Fibroblast of villous mesenchyme (primary cell): ENCODE data around the gene PRDM16. TPM values are rescaled to one million over a fixed set of nuclear protein-coding genes. Genes with fewer than 3 reads are reported as not detected.
A peak's percentile ranks its signal among the peaks of the same experiment; 100 is the strongest.

Source experiments
- DNase-seq: peaks from one replicate; pipeline ENCODE4 v3.0.0-alpha.2; 2010; ENCODE audit warnings: low read depth
- H3K4me3 ChIP-seq: 2 replicates; pipeline ENCODE4 v1.5.1; 2011; ENCODE audit warnings: low read depth, mild to moderate bottlenecking, low read length
- total RNA-seq: library from RNA; depleted of rRNA; stranded (reverse); fragments of >200 nt; gene quantifications from 2 replicates; pipeline ENCODE4 v1.2.3, GENCODE V29; 2012
- TF ChIP-seq, protein P1 (sequence below): IDR thresholded peaks from 2 replicates; pipeline ENCODE4 v1.5.1; 2012; ENCODE audit warnings: low read depth, mild to moderate bottlenecking, low read length; ENCODE audit not compliant: insufficient read depth

PRDM16 gene
- total RNA-seq, 1 donor: 1.7 TPM

DNA sequence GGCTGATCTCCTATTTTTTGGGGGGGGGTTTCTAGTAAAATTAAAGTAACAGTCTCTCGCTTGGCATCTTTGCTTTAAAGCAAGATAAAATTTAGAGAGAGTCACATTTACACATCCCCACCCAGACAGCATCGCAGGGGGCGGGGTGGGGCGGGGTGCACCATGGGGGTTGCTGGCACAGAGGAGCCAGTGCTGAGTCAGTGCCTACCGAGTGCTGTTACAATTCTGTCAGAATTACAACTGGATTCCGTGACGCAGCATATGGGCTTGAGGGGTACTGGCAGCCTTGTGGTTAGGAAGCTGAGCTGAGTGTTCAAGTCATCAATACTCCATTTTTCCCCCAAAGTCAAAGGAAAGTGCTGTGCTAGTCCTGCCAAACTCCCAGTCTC lies 175.9 kb downstream of the PRDM16 start:
- DNase-seq: no peak
- TF ChIP-seq, protein P1, sequence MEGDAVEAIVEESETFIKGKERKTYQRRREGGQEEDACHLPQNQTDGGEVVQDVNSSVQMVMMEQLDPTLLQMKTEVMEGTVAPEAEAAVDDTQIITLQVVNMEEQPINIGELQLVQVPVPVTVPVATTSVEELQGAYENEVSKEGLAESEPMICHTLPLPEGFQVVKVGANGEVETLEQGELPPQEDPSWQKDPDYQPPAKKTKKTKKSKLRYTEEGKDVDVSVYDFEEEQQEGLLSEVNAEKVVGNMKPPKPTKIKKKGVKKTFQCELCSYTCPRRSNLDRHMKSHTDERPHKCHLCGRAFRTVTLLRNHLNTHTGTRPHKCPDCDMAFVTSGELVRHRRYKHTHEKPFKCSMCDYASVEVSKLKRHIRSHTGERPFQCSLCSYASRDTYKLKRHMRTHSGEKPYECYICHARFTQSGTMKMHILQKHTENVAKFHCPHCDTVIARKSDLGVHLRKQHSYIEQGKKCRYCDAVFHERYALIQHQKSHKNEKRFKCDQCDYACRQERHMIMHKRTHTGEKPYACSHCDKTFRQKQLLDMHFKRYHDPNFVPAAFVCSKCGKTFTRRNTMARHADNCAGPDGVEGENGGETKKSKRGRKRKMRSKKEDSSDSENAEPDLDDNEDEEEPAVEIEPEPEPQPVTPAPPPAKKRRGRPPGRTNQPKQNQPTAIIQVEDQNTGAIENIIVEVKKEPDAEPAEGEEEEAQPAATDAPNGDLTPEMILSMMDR: no peak
- no peak overlapping the region for H3K4me3 ChIP-seq

DNA sequence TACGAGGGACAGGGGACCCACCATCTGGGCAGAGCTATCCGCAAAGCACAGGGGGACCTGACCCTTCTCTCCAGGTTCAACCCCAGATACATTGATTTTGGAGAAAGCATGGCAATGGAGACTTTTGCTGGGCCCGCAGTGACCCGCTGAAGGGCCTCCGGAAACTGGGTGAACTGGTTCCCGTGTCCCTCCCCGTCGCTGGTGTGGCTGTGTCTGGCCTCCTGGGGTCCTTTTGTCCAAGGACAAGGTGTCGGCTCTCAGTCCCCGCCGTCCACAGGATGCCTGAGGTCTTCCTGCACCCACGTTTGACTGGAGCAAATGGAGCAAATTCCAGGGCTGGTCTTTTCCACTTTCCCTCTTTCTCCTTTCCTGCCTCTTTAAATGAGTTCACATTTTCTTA lies 176.3 kb downstream of the PRDM16 start:
- no peak overlapping the region for H3K4me3 ChIP-seq
- TF ChIP-seq, protein P1: no peak
- no peak for DNase-seq

DNA sequence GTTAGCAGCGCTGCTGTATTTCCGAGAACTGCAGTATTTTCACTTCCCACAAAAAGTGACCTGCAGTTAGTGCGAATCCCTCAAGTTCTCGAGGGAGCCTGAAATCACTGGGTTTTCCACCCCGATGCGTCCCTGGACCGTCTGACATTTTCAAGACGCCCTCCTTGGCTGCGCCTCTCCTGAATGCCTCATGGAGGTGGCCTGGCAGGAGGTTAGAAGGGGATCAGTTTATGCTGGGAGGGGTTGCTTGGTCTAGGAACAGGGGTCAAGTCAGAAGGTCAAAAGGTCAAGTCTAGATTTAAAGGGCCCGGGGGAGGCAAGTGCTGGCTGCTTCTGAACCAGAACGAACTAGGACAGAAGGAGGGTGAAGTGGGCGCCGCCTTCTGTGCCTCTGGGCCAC lies 176.8 kb downstream of the PRDM16 start:
- no peak overlapping the region for H3K4me3 ChIP-seq
- no peak for DNase-seq
- TF ChIP-seq, protein P1: no peak

GRCh38 chr1:3246251-3246650 lies 177.2 kb downstream of the PRDM16 start:
- no peak overlapping the region for H3K4me3 ChIP-seq
- DNase-seq: no peak
- TF ChIP-seq, protein P1: no peak

GRCh38 chr1:3247521-3248121 lies 178.6 kb downstream of the PRDM16 start:
- H3K4me3 ChIP-seq: no peak overlapping the region
- TF ChIP-seq, protein P1: no peak
- peak; percentile 2 for DNase-seq

GRCh38 chr1:3248155-3249141 lies 179.4 kb downstream of the PRDM16 start:
- TF ChIP-seq, protein P1: no peak
- DNase-seq: no peak
- H3K4me3 ChIP-seq: no peak overlapping the region
